Measurements from ENCODE around the gene IL15RA. TPM values are rescaled to one million over a fixed set of nuclear protein-coding genes. Genes with fewer than 3 reads are reported as not detected.

The IL15RA gene
- total and polyA plus RNA-seq, 2 donors = 5.5 to 12.0 TPM

GRCh38 chr10:5943536-5943935 is 33.8 kb downstream of the IL15RA start:
- H3K4me3 ChIP-seq (ENCODE audit: low read length in 2 of 2) = no peak overlapping the region
- no peaks in the 10 kb centered on the region for H3K27me3 ChIP-seq (ENCODE audit: control insufficient read depth in 2 of 2, insufficient read depth in 1 of 2, low read length in 1 of 2)
- no peak overlapping the region for H3K27ac ChIP-seq (ENCODE audit: low read depth in 1 of 2, low read length in 1 of 2)
- H3K36me3 ChIP-seq (ENCODE audit: control insufficient read depth in 2 of 2, insufficient read depth in 2 of 2, low read length in 1 of 2) = peaks cover 1 to 5% of the 10 kb centered on the region in 2 donors
- no peak for DNase-seq (ENCODE audit: low read depth in 6 of 9, low spot score in 9 of 9)
- H3K9me3 ChIP-seq (ENCODE audit: control insufficient read depth in 2 of 2, insufficient read depth in 1 of 2, low read length in 1 of 2) = no peaks in the 10 kb centered on the region
- WGBS = 96% methylated on average over 15 of the region's 15 CpGs
- H3K4me1 ChIP-seq (ENCODE audit: control insufficient read depth in 2 of 2, insufficient read depth in 2 of 2, low read length in 2 of 2) = peaks cover 0 to 13% of the 10 kb centered on the region in 2 donors

- DNase-seq (ENCODE audit: low read depth in 6 of 9, low spot score in 9 of 9) = no peak
- Histone ChIP-seq H3K27me3 (ENCODE audit: control insufficient read depth in 2 of 2, insufficient read depth in 1 of 2, low read length in 1 of 2) (no peaks in the 10 kb centered on the region), H3K4me3 (ENCODE audit: low read length in 2 of 2) (no peak overlapping the region), H3K9me3 (ENCODE audit: control insufficient read depth in 2 of 2, insufficient read depth in 1 of 2, low read length in 1 of 2) (no peaks in the 10 kb centered on the region), H3K4me1 (ENCODE audit: control insufficient read depth in 2 of 2, insufficient read depth in 2 of 2, low read length in 2 of 2) (peaks cover 0 to 13% of the 10 kb centered on the region in 2 donors), H3K36me3 (ENCODE audit: control insufficient read depth in 2 of 2, insufficient read depth in 2 of 2, low read length in 1 of 2) (peaks cover 12 to 16% of the 10 kb centered on the region in 2 donors), H3K27ac (ENCODE audit: low read depth in 1 of 2, low read length in 1 of 2) (peak overlapping the region in 1 of 2 donors; percentile 61)
- 74% methylated on average over 16 of the region's 16 CpGs for WGBS
These were observed 34.9 kb downstream of the IL15RA start for GRCh38 chr10:5942474-5942873.

DNA sequence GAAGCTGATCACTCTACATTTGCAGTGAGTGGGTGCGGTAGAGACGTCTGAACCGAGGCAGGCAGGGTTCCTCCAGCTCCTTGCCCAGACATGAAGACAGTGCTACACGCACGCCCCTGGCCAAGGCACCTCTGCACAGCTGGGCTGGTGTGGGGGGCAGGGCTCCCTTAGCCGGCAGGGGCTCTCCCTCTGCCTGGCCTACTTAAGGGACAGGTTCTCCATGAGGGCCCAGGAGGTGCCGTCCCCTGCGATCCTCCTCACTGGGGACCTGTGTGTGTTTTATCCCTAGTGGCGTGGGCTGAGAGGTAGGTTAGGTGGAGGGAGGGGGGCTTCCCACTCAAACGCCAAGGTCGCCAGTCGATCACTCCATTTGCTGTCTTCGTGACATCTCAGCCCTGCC is 35.3 kb downstream of the IL15RA start:
- 94% methylated on average over 13 of the region's 13 CpGs for WGBS
- peaks cover 17 to 21% of the 10 kb centered on the region in 2 donors for H3K36me3 ChIP-seq (ENCODE audit: control insufficient read depth in 2 of 2, insufficient read depth in 2 of 2, low read length in 1 of 2)
- no peak overlapping the region for H3K27ac ChIP-seq (ENCODE audit: low read depth in 1 of 2, low read length in 1 of 2)
- no peak for DNase-seq (ENCODE audit: low read depth in 6 of 9, low spot score in 9 of 9)
- no peak overlapping the region for H3K4me3 ChIP-seq (ENCODE audit: low read length in 2 of 2)
- H3K4me1 ChIP-seq (ENCODE audit: control insufficient read depth in 2 of 2, insufficient read depth in 2 of 2, low read length in 2 of 2) = peaks cover 0 to 13% of the 10 kb centered on the region in 2 donors
- H3K27me3 ChIP-seq (ENCODE audit: control insufficient read depth in 2 of 2, insufficient read depth in 1 of 2, low read length in 1 of 2) = no peaks in the 10 kb centered on the region
- H3K9me3 ChIP-seq (ENCODE audit: control insufficient read depth in 2 of 2, insufficient read depth in 1 of 2, low read length in 1 of 2) = no peaks in the 10 kb centered on the region

DNA sequence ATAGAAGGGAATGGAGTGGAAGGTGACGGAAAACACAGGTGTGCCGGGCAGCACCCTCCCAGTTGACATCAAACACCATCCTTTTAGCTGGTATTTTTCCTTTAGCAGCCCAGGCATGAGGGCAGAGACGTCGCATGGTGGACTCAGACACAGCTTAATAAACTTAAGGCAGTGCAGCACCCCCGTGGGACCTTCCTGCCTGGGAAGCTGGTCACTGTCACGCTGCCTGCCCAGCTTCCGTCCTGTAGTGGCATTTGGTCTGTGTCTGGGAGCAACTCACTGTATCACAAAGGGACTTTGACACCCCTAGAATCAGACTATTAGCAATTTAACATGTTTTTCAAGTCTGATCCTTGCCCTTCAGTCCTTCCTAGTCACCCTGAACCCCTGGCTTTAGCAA is 35.8 kb downstream of the IL15RA start:
- no peak overlapping the region for H3K27ac ChIP-seq (ENCODE audit: low read depth in 1 of 2, low read length in 1 of 2)

DNA sequence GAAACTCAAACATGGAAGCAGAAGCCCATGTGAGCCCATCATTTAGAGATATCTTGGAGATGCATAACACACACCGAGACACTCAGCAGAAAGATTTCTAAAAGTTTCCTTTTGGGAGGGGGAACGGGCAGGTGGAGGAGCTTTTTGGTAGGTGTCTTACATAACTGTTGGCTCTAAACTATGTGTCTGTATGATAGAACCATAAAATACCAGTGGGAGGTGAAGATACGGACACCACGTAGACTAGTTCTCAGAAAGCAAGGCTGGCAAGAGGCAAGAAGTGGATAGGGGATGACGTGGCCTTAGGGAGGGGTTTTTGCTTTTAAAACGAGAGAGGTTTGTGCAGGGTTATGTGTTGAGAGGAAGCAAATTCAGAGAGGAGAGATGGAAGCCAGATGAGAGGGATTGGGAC is 36.5 kb downstream of the IL15RA start:
- Histone ChIP-seq H3K4me3 (ENCODE audit: low read length in 2 of 2) (no peak overlapping the region), H3K27ac (ENCODE audit: low read depth in 1 of 2, low read length in 1 of 2) (no peak overlapping the region), H3K4me1 (ENCODE audit: control insufficient read depth in 2 of 2, insufficient read depth in 2 of 2, low read length in 2 of 2) (peaks cover 0 to 11% of the 10 kb centered on the region in 2 donors), H3K27me3 (ENCODE audit: control insufficient read depth in 2 of 2, insufficient read depth in 1 of 2, low read length in 1 of 2) (no peaks in the 10 kb centered on the region), H3K36me3 (ENCODE audit: control insufficient read depth in 2 of 2, insufficient read depth in 2 of 2, low read length in 1 of 2) (peaks cover 29 to 31% of the 10 kb centered on the region in 2 donors), H3K9me3 (ENCODE audit: control insufficient read depth in 2 of 2, insufficient read depth in 1 of 2, low read length in 1 of 2) (no peaks in the 10 kb centered on the region)
- 95% methylated on average over 6 of the region's 6 CpGs for WGBS
- no peak for DNase-seq (ENCODE audit: low read depth in 6 of 9, low spot score in 9 of 9)

More for the DNA sequence above, 35.8 kb downstream of the IL15RA start:
- Histone ChIP-seq H3K27me3 (ENCODE audit: control insufficient read depth in 2 of 2, insufficient read depth in 1 of 2, low read length in 1 of 2) (no peaks in the 10 kb centered on the region), H3K4me3 (ENCODE audit: low read length in 2 of 2) (no peak overlapping the region), H3K9me3 (ENCODE audit: control insufficient read depth in 2 of 2, insufficient read depth in 1 of 2, low read length in 1 of 2) (no peaks in the 10 kb centered on the region), H3K36me3 (ENCODE audit: control insufficient read depth in 2 of 2, insufficient read depth in 2 of 2, low read length in 1 of 2) (peaks cover 21 to 25% of the 10 kb centered on the region in 2 donors), H3K4me1 (ENCODE audit: control insufficient read depth in 2 of 2, insufficient read depth in 2 of 2, low read length in 2 of 2) (peaks cover 0 to 13% of the 10 kb centered on the region in 2 donors)
- no peak for DNase-seq (ENCODE audit: low read depth in 6 of 9, low spot score in 9 of 9)
- 88% methylated on average over 7 of the region's 7 CpGs for WGBS

DNA sequence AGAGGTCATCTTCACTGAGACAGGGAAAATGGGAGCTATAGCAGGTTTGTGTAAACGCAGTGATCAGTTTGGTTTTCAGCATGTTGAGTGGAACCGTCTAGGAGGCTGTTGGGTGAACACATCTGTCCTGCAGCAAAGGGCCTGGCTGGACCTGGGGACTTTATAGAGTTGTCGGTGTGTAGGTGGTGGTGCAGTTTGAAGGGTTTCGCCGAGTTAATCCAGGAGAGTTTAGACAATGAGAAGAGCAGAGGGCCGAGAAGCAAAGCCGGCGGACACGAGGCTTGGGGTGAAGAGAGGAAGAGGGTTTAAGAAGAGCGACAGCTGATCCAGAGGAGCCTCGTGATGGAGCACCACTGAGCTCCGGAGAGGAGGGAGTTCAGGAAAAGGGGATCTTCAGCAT is 39.1 kb downstream of the IL15RA start:
- Histone ChIP-seq H3K4me3 (ENCODE audit: low read length in 2 of 2) (no peak overlapping the region), H3K27me3 (ENCODE audit: control insufficient read depth in 2 of 2, insufficient read depth in 1 of 2, low read length in 1 of 2) (no peaks in the 10 kb centered on the region), H3K27ac (ENCODE audit: low read depth in 1 of 2, low read length in 1 of 2) (no peak overlapping the region), H3K4me1 (ENCODE audit: control insufficient read depth in 2 of 2, insufficient read depth in 2 of 2, low read length in 2 of 2) (no peaks in the 10 kb centered on the region), H3K36me3 (ENCODE audit: control insufficient read depth in 2 of 2, insufficient read depth in 2 of 2, low read length in 1 of 2) (peaks cover 41 to 55% of the 10 kb centered on the region in 2 donors), H3K9me3 (ENCODE audit: control insufficient read depth in 2 of 2, insufficient read depth in 1 of 2, low read length in 1 of 2) (no peaks in the 10 kb centered on the region)
- no peak for DNase-seq (ENCODE audit: low read depth in 6 of 9, low spot score in 9 of 9)
- WGBS = 97% methylated on average over 12 of the region's 12 CpGs

DNA sequence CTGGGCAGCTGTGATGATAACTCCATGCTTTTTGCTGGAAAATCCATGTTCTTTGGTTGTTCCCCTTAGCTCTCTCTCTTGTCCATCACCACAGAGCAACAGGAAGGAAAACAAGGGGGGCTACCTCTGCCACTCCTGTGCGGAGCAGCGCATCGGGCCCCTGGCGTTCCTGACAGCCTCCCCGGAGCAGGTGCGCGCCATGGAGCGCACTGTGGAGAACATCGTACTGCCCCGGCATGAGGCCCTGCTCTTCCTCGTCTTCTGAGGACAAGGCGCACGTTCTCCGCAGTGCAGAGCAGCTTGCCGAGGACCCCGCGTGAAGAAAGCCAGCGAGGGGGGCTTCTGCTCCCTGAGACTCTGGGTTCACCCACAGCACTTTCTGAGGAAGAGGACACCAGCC is 40.3 kb downstream of the IL15RA start:
- WGBS = 98% methylated on average over 18 of the region's 18 CpGs
- no peak overlapping the region for H3K27ac ChIP-seq (ENCODE audit: low read depth in 1 of 2, low read length in 1 of 2)
- H3K4me1 ChIP-seq (ENCODE audit: control insufficient read depth in 2 of 2, insufficient read depth in 2 of 2, low read length in 2 of 2) = no peaks in the 10 kb centered on the region
- H3K27me3 ChIP-seq (ENCODE audit: control insufficient read depth in 2 of 2, insufficient read depth in 1 of 2, low read length in 1 of 2) = no peaks in the 10 kb centered on the region
- peaks cover 51 to 65% of the 10 kb centered on the region in 2 donors for H3K36me3 ChIP-seq (ENCODE audit: control insufficient read depth in 2 of 2, insufficient read depth in 2 of 2, low read length in 1 of 2)
- H3K9me3 ChIP-seq (ENCODE audit: control insufficient read depth in 2 of 2, insufficient read depth in 1 of 2, low read length in 1 of 2) = no peaks in the 10 kb centered on the region
- no peak for DNase-seq (ENCODE audit: low read depth in 6 of 9, low spot score in 9 of 9)
- H3K4me3 ChIP-seq (ENCODE audit: low read length in 2 of 2) = no peak overlapping the region

- H3K4me1 ChIP-seq (ENCODE audit: control insufficient read depth in 2 of 2, insufficient read depth in 2 of 2, low read length in 2 of 2) = no peaks in the 10 kb centered on the region
- no peak overlapping the region for H3K27ac ChIP-seq (ENCODE audit: low read depth in 1 of 2, low read length in 1 of 2)
- H3K4me3 ChIP-seq (ENCODE audit: low read length in 2 of 2) = no peak overlapping the region
- peaks cover 61 to 79% of the 10 kb centered on the region in 2 donors for H3K36me3 ChIP-seq (ENCODE audit: control insufficient read depth in 2 of 2, insufficient read depth in 2 of 2, low read length in 1 of 2)
- DNase-seq (ENCODE audit: low read depth in 6 of 9, low spot score in 9 of 9) = no peak
- no peaks in the 10 kb centered on the region for H3K27me3 ChIP-seq (ENCODE audit: control insufficient read depth in 2 of 2, insufficient read depth in 1 of 2, low read length in 1 of 2)
- 98% methylated on average over 10 of the region's 10 CpGs for WGBS
- H3K9me3 ChIP-seq (ENCODE audit: control insufficient read depth in 2 of 2, insufficient read depth in 1 of 2, low read length in 1 of 2) = no peaks in the 10 kb centered on the region
These were observed 41.7 kb downstream of the IL15RA start for GRCh38 chr10:5935628-5936027.

DNA sequence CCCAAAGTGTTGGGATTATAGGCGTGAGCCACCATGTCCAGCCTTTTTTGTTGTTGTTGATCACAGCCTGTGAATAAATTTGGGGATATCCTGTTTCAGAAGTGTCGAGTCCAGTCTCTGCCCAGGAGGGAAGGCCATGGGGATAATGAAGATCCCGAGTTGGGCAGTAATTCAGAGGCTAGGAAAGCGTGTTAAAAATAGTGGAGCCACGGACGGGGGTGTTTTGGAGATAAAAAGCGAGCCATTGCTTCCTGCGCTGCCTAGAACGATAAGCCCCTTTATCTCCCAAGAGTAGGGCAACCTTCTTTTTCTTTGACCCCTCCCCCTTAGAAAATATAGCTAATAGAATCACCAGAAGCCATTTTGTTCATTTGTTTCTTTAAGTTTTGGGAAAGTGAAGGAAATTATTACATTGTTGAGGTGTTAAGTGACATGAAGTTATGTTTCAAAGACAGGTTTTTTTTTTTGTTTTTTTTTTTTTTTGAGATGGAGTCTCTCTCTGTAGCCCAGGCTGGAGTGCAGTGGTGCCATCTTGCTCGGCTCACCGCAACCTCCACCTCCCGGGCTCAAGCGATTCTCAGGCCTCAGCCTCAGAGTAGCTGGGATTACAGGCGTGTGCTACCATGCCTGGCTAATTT is 43.3 kb downstream of the IL15RA start:
- DNase-seq (ENCODE audit: low read depth in 6 of 9, low spot score in 9 of 9) = no peak
- no peaks in the 10 kb centered on the region for H3K4me1 ChIP-seq (ENCODE audit: control insufficient read depth in 2 of 2, insufficient read depth in 2 of 2, low read length in 2 of 2)
- peaks cover 73 to 95% of the 10 kb centered on the region in 2 donors for H3K36me3 ChIP-seq (ENCODE audit: control insufficient read depth in 2 of 2, insufficient read depth in 2 of 2, low read length in 1 of 2)
- no peaks in the 10 kb centered on the region for H3K27me3 ChIP-seq (ENCODE audit: control insufficient read depth in 2 of 2, insufficient read depth in 1 of 2, low read length in 1 of 2)
- WGBS = 99% methylated on average over 14 of the region's 14 CpGs
- no peak overlapping the region for H3K27ac ChIP-seq (ENCODE audit: low read depth in 1 of 2, low read length in 1 of 2)
- H3K9me3 ChIP-seq (ENCODE audit: control insufficient read depth in 2 of 2, insufficient read depth in 1 of 2, low read length in 1 of 2) = no peaks in the 10 kb centered on the region
- no peak overlapping the region for H3K4me3 ChIP-seq (ENCODE audit: low read length in 2 of 2)
